ENCODE measurements around the gene ATP9B.

DNA sequence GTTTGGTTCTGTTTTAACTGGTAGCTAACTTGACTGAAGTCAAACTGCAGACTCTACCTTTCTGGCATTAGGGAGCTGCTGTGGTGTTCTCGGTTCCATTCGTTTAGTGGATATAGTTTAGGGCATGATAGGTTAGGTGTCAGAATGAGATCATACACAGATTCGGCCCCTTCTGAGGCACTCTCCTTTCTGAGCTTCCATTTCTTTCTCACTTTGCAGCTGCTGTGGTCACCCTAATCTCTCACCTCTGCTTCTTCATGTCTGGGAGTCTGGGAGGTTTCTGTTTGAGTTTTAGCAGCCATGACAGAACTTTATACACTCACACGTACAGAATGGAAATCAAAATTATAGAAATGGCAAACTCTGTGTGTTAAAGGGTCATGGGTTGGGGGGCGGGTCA, 122.8 kb downstream of the ATP9B start:
- TF ChIP-seq, protein P1, sequence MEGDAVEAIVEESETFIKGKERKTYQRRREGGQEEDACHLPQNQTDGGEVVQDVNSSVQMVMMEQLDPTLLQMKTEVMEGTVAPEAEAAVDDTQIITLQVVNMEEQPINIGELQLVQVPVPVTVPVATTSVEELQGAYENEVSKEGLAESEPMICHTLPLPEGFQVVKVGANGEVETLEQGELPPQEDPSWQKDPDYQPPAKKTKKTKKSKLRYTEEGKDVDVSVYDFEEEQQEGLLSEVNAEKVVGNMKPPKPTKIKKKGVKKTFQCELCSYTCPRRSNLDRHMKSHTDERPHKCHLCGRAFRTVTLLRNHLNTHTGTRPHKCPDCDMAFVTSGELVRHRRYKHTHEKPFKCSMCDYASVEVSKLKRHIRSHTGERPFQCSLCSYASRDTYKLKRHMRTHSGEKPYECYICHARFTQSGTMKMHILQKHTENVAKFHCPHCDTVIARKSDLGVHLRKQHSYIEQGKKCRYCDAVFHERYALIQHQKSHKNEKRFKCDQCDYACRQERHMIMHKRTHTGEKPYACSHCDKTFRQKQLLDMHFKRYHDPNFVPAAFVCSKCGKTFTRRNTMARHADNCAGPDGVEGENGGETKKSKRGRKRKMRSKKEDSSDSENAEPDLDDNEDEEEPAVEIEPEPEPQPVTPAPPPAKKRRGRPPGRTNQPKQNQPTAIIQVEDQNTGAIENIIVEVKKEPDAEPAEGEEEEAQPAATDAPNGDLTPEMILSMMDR (IDR thresholded peaks at IDR 0.05), result no peak
- TF ChIP-seq EZH2phosphoT487 (IDR thresholded peaks at IDR 0.05), result no peak
